Kidney (tissue), 14 donors: ENCODE data around the gene TPM3. TPM values are rescaled to one million over a fixed set of nuclear protein-coding genes. Genes with fewer than 3 reads are reported as not detected.

ENCODE experiments used
- DNase-seq, 5 donors: peaks; one replicate each; pipeline ENCODE4 v3.0.0-alpha.2; 2013 to 2020
- FAIRE-seq: peaks from 2 replicates; lab custom pipeline; 2012; peaks lifted over from hg19 to GRCh38; lab: Jason Lieb, UNC
- H3K27ac ChIP-seq, 2 donors: one replicate each; pipeline ENCODE4 v1.7.0; 2013; ENCODE audit warnings: low read depth in 2 of 2, low read length in 2 of 2, inconsistent platforms in 1 of 2
- H3K27me3 ChIP-seq: one replicate; pipeline ENCODE4 v1.7.1; 2013; ENCODE audit warnings: low read length, inconsistent platforms; ENCODE audit not compliant: control insufficient read depth, insufficient read depth
- H3K36me3 ChIP-seq, 3 donors: one replicate each; pipeline versions ENCODE4 v1.7.0 to v1.7.1; 2013; ENCODE audit warnings: low read length in 3 of 3, control low read depth in 1 of 3, inconsistent platforms in 1 of 3; ENCODE audit not compliant: insufficient read depth in 3 of 3, control insufficient read depth in 2 of 3
- H3K4me1 ChIP-seq, 3 donors: one replicate each; pipeline versions ENCODE4 v1.7.0 to v1.7.1; 2013; ENCODE audit warnings: low read length in 3 of 3, inconsistent platforms in 1 of 3, low read depth in 1 of 3; ENCODE audit not compliant: control insufficient read depth in 2 of 3, insufficient read depth in 2 of 3
- H3K4me3 ChIP-seq, 3 donors: one replicate each; pipeline versions ENCODE4 v1.7.0 to v1.8.1; 2013; ENCODE audit warnings: low read length in 3 of 3, control low read depth in 1 of 3, inconsistent platforms in 1 of 3
- H3K9ac ChIP-seq, 3 donors: one replicate each; pipeline versions ENCODE4 v1.7.0 to v1.7.1; 2013; ENCODE audit warnings: low read length in 3 of 3, control low read depth in 1 of 3, inconsistent platforms in 1 of 3
- H3K9me3 ChIP-seq, 3 donors: one replicate each; pipeline versions ENCODE4 v1.7.0 to v1.7.1; 2013; ENCODE audit warnings: low read length in 3 of 3, control low read depth in 1 of 3, inconsistent platforms in 1 of 3; ENCODE audit not compliant: control insufficient read depth in 2 of 3, insufficient read depth in 1 of 3
- intact Hi-C: fragments of 100-400 bp; cut with DNase I; formaldehyde crosslinking; loops from one replicate; pipeline ENCODE4 v1.11.1; 2022
- polyA plus RNA-seq: library from polyadenylated mRNA; stranded (reverse); fragments of 350-450 nt; fragmentation: Illumina TruSeq; extraction: RNeasy Lipid Tissue Mini Kit (QIAGEN cat#74804); gene quantifications from one replicate; pipeline ENCODE4 v1.2.3, GENCODE V29; 2014; ENCODE audit warnings: low read depth, low replicate concordance; ENCODE audit not compliant: insufficient read depth
- total RNA-seq: library from RNA; stranded (reverse); fragmentation: NEBNext Ultra II Directional; extraction: Animal tissue kit (Norgen Biotek cat#: 25700); gene quantifications from one replicate; pipeline ENCODE4 v1.2.1, GENCODE V29; 2021
- TF ChIP-seq, protein P1 (sequence below): IDR thresholded peaks from 3 replicates; pipeline ENCODE4 v1.5.1; 2012; ENCODE audit warnings: mild to moderate bottlenecking, moderate library complexity, borderline replicate concordance; ENCODE audit not compliant: insufficient read depth; ENCODE audit errors: extremely low read depth
- donor health status: control.
- donor health status: control.
- donor health status: control.
- donor health status: control.
- donor health status: control.
- donor health status: DM: yes; HTN: yes; CAD: no.
- donor health status: Normal renal cell carcinoma (clear cell type).

Gene TPM3
- total and polyA plus RNA-seq, 2 donors from 2014 or later: 156 to 315 TPM

DNA sequence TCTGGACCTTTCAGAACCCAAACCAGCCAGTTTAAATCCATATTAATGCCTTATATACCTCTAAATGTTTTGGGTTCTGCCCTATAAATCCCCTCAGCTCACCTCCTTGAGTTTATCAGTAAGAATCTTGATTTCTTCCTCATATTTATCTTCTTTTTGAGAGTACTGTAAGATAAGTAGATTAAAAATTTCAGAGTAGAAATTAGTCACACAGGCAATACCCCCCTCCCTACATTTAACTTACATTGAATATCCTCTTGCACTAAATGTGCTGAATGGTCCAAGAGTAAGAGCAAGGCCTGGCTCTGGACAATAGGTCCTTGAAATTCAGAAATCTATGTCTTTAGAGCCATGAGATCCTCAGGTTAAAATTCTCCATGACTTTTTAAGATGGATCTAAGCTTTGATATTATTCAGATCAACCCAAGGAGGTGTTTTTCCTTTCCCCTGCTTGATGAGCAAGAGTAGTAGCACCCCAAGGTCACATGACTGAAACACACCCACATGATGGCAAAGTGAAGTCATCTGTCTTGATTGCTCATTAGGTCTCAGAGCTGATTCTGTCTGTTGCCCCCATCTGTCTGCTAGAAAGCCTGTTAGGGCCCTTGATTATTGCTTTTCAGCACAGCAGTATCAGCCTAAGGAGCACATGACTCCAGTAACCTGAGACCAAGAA lies 21.2 kb downstream of the TPM3 start:
- H3K27me3 ChIP-seq: no peaks in the 10 kb centered on the region
- TF ChIP-seq, protein P1, sequence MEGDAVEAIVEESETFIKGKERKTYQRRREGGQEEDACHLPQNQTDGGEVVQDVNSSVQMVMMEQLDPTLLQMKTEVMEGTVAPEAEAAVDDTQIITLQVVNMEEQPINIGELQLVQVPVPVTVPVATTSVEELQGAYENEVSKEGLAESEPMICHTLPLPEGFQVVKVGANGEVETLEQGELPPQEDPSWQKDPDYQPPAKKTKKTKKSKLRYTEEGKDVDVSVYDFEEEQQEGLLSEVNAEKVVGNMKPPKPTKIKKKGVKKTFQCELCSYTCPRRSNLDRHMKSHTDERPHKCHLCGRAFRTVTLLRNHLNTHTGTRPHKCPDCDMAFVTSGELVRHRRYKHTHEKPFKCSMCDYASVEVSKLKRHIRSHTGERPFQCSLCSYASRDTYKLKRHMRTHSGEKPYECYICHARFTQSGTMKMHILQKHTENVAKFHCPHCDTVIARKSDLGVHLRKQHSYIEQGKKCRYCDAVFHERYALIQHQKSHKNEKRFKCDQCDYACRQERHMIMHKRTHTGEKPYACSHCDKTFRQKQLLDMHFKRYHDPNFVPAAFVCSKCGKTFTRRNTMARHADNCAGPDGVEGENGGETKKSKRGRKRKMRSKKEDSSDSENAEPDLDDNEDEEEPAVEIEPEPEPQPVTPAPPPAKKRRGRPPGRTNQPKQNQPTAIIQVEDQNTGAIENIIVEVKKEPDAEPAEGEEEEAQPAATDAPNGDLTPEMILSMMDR: no peak
- FAIRE-seq (no peak), DNase-seq (no peak)
- peaks cover 24 to 71% (median 49%) of the 10 kb centered on the region in 3 donors for H3K36me3 ChIP-seq
- H3K4me3 ChIP-seq: no peak overlapping the region
- H3K4me1 ChIP-seq: no peaks in the 10 kb centered on the region
- H3K9me3 ChIP-seq: no peaks in the 10 kb centered on the region
- no peak overlapping the region for H3K27ac ChIP-seq
- no peak overlapping the region for H3K9ac ChIP-seq
- intact Hi-C loops: no loop called here

DNA sequence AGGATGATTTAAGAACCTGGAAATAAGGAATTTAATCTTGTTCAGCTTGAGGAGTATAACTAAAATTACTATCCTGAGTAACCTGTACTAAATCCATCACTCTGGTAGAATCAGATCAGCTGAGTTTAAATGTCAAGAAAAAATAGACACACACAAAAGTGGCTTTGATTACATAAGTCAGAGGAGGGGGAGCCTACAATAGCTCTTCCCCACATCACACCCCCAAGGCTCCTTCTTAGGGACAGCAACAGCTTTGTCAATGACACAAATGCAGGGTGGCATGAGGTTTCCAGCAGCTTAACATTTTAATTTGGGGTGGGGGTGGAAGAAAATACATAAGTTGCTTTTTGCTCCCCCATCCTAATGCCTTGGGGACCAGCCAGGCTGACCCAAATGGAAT lies 24.4 kb downstream of the TPM3 start:
- no peak for FAIRE-seq
- intact Hi-C loops: no loop called here
- no peak overlapping the region for H3K4me3 ChIP-seq
- no peaks in the 10 kb centered on the region for H3K27me3 ChIP-seq
- H3K4me1 ChIP-seq: no peaks in the 10 kb centered on the region
- TF ChIP-seq, protein P1: no peak
- no peaks in the 10 kb centered on the region for H3K9me3 ChIP-seq
- no peak overlapping the region for H3K27ac ChIP-seq
- no peak for DNase-seq
- peaks cover 24 to 78% (median 50%) of the 10 kb centered on the region in 3 donors for H3K36me3 ChIP-seq
- no peak overlapping the region for H3K9ac ChIP-seq

DNA sequence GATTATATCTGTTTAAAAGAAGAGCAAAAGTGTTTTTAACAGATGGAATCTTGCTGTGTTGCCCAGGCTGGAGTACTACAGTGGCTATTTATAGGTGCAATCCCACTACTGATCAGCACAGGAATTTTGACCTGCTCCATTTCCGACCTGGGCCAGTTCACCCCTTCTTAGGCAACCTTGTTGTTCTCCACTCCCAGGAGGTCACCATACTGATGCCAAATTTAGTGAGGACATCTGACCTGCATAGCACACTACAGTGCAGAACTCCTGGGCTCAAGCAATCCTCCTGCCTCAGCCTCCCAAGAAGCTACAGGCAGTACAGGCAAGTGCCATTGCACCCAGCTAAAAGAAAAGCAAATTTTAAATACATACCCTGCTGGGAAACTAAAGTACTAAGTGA lies 25.7 kb downstream of the TPM3 start:
- Histone ChIP-seq H3K9ac (no peak overlapping the region), H3K36me3 (peaks cover 17 to 67% (median 44%) of the 10 kb centered on the region in 3 donors), H3K9me3 (no peaks in the 10 kb centered on the region), H3K4me1 (no peaks in the 10 kb centered on the region), H3K27ac (no peak overlapping the region), H3K4me3 (no peak overlapping the region), H3K27me3 (no peaks in the 10 kb centered on the region)
- FAIRE-seq: no peak
- TF ChIP-seq, protein P1: no peak
- intact Hi-C loops: no loop called here
- DNase-seq: no peak
